Muscle of leg (tissue), 11 donors: ENCODE data around the gene ODAD4. TPM values are rescaled to one million over a fixed set of nuclear protein-coding genes. Genes with fewer than 3 reads are reported as not detected.

ENCODE experiments used
- DNase-seq: peaks from one replicate; pipeline ENCODE4 v3.0.0; 2013
- H3K27ac ChIP-seq: one replicate; pipeline ENCODE4 v1.5.1; 2013; ENCODE audit warnings: mild to moderate bottlenecking, low read length, control low read depth
- H3K27me3 ChIP-seq: one replicate; pipeline ENCODE4 v1.6.1; 2013; ENCODE audit warnings: low read length; ENCODE audit not compliant: control insufficient read depth, insufficient read depth
- H3K36me3 ChIP-seq: one replicate; pipeline ENCODE4 v1.6.1; 2013; ENCODE audit warnings: low read length; ENCODE audit not compliant: control insufficient read depth, insufficient read depth
- H3K4me1 ChIP-seq: one replicate; pipeline ENCODE4 v1.6.1; 2013; ENCODE audit warnings: low read length; ENCODE audit not compliant: control insufficient read depth, insufficient read depth
- H3K4me3 ChIP-seq: one replicate; pipeline ENCODE4 v1.5.1; 2013; ENCODE audit warnings: low read length, control low read depth
- H3K9me3 ChIP-seq: replicated peaks from 2 replicates; pipeline ENCODE4 v1.6.1; 2013; ENCODE audit warnings: low read depth, low read length; ENCODE audit not compliant: control insufficient read depth
- WGBS: methylation state at CpG from one replicate; pipeline ENCODE4 v1.1.5; 2013; ENCODE audit warnings: missing lambda C conversion rate; ENCODE audit not compliant: insufficient coverage; 5-methylcytosine and 5-hydroxymethylcytosine counted together
- polyA plus RNA-seq, 8 donors: library from polyadenylated mRNA; unstranded; fragments of 120-200 nt; gene quantifications; one replicate each; pipeline versions ENCODE4 v1.2.1 to v1.2.3, GENCODE V29; 2013; ENCODE audit warnings: inconsistent platforms in 1 of 8, low replicate concordance in 1 of 8; ENCODE audit not compliant: insufficient read length in 8 of 8, insufficient read depth in 1 of 8
- total RNA-seq: library from RNA; stranded (reverse); fragments of 120-200 nt; gene quantifications from one replicate; pipeline ENCODE4 v1.2.4, GENCODE V29; 2013

Gene ODAD4
- total and polyA plus RNA-seq, 9 donors = 0.44 to 1.9 (median 0.95) TPM

DNA sequence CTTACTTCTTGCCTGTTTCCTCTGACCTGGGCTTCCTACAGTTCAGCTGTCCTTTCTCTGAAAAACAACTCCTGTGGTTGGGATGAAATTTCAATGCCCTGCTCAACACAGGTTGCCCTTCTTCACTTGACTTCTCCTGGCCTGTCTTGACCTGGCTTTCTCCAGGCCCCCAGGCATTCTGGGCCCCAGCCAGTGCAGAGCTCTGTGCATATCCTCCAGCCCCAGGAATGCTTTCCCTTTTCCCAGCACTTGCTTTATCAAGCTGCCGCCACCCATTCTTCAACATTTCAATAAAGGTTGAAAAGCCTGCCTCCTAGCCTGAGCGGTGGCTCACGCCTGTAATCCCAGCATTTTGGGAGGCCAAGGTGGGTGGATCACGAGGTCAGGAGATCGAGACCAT is 10.8 kb downstream of the ODAD4 start:
- 100% methylated on average over 1 of the region's 5 CpGs for WGBS
- Histone ChIP-seq H3K4me1 (no peaks in the 10 kb centered on the region), H3K27me3 (no peaks in the 10 kb centered on the region), H3K36me3 (no peaks in the 10 kb centered on the region), H3K27ac (no peak overlapping the region), H3K4me3 (no peak overlapping the region), H3K9me3 (no peaks in the 10 kb centered on the region)
- no peak for DNase-seq

GRCh38 chr17:41942626-41943373 is 12.4 kb downstream of the ODAD4 start:
- H3K9me3 ChIP-seq = no peaks in the 10 kb centered on the region
- 100% methylated on average over 4 of the region's 8 CpGs for WGBS
- no peaks in the 10 kb centered on the region for H3K36me3 ChIP-seq
- no peak for DNase-seq
- H3K4me3 ChIP-seq = no peak overlapping the region
- H3K27me3 ChIP-seq = no peaks in the 10 kb centered on the region
- H3K27ac ChIP-seq = no peak overlapping the region
- H3K4me1 ChIP-seq = no peaks in the 10 kb centered on the region

DNA sequence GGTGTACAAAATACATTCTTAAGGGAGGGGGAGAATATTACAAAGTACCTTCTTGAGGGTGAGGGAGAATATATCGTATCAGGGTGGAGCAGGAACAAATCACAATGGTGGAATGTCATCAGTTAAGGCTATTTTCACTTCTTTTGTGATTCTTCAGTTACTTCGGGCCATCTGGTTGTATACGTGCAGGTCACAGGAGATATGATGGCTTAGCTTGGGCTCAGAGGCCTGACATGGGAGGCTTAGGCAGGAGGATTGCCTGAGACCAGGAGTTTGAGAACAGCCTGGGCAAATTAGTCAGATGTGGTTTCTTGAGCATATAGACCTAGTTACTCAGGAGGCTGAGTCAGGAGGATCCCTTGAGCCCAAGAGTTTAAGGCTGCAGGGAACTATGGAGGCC is 13.1 kb downstream of the ODAD4 start:
- no peak for DNase-seq
- no peak overlapping the region for H3K4me3 ChIP-seq
- no peaks in the 10 kb centered on the region for H3K27me3 ChIP-seq
- H3K36me3 ChIP-seq = no peaks in the 10 kb centered on the region
- no peaks in the 10 kb centered on the region for H3K4me1 ChIP-seq
- 82% methylated on average over 3 of the region's 3 CpGs for WGBS
- H3K9me3 ChIP-seq = no peaks in the 10 kb centered on the region
- no peak overlapping the region for H3K27ac ChIP-seq

DNA sequence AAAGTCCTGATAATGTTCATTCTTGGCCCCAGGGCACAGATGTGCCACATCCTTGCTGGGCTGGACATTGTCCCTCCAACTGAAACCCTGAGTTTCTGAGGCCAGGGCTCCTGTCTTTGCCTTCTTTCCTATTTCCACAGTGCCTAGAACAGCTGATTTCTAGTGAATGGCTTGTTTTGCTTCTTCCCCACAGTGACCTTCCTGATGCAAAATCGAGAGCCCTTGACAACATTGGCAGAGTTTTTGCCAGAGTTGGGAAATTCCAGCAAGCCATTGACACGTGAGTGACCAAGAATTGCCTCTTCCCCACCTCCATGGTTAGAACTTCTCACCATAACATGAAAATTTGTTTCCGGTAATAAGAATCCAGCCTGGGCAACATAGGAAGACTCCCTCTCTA is 14.5 kb downstream of the ODAD4 start:
- Histone ChIP-seq H3K27ac (no peak overlapping the region), H3K36me3 (no peaks in the 10 kb centered on the region), H3K4me3 (no peak overlapping the region), H3K4me1 (no peaks in the 10 kb centered on the region), H3K9me3 (no peaks in the 10 kb centered on the region), H3K27me3 (no peaks in the 10 kb centered on the region)
- DNase-seq = no peak
- WGBS = 50% methylated on average over 1 of the region's 3 CpGs

- no peak for DNase-seq
- H3K27me3 ChIP-seq = no peaks in the 10 kb centered on the region
- no peak overlapping the region for H3K27ac ChIP-seq
- no peaks in the 10 kb centered on the region for H3K9me3 ChIP-seq
- WGBS = 92% methylated on average over 5 of the region's 11 CpGs
- no peak overlapping the region for H3K4me3 ChIP-seq
- H3K4me1 ChIP-seq = no peaks in the 10 kb centered on the region
- no peaks in the 10 kb centered on the region for H3K36me3 ChIP-seq
Observed at GRCh38 chr17:41948762-41949460, 18.5 kb downstream of the ODAD4 start.

- Histone ChIP-seq H3K4me3 (no peak overlapping the region), H3K27me3 (no peaks in the 10 kb centered on the region), H3K36me3 (no peaks in the 10 kb centered on the region), H3K27ac (no peak overlapping the region), H3K4me1 (peaks cover 4% of the 10 kb centered on the region), H3K9me3 (no peaks in the 10 kb centered on the region)
- no peak for DNase-seq
- no CpG with 5 or more reads among the region's 6 CpGs for WGBS
Observed at GRCh38 chr17:41956522-41956921, 26.1 kb downstream of the ODAD4 start.

DNA sequence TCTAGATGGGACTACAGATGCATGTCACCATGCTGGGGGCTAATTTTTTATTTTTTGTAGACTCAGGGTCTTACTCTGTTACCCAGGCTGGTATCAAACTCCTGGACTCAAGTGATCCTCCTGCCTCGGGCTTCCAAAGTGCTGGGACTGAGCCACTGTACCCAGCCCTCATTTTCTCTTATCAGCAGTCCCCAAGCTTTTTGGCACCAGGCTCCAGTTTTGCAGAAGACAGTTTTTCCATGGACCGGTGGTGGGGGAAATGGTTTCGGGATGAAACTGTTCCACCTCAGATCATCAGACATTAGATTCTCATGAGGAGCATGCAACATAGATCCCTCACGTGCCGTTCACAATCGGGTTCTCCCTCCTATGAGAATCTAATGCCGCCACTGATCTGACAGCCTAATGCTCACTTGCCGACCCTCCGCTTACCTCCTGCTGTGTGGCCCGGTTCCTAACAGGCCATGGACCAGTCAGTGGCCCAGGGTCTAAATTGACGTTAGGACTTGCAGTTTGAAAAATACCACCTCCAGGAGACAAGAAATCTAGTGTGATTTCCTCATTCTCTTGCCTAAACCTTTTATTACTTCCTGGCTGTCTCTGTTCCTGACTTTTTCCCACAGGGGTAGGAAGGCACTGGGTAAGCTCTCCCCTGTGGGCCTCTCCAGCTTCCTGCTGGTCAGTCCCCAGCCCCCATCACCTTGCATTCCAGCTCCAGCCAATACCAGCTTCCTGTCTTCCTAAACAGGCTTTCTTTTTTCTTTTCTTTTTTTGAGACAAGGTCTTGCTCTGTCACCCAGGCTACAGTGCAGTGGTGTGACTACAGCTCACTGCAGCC is 26.8 kb downstream of the ODAD4 start:
- H3K36me3 ChIP-seq = no peaks in the 10 kb centered on the region
- WGBS = 39% methylated on average over 10 of the region's 11 CpGs
- no peak overlapping the region for H3K4me3 ChIP-seq
- no peaks in the 10 kb centered on the region for H3K9me3 ChIP-seq
- no peaks in the 10 kb centered on the region for H3K27me3 ChIP-seq
- H3K27ac ChIP-seq = no peak overlapping the region
- DNase-seq = no peak
- H3K4me1 ChIP-seq = peaks cover 12% of the 10 kb centered on the region

DNA sequence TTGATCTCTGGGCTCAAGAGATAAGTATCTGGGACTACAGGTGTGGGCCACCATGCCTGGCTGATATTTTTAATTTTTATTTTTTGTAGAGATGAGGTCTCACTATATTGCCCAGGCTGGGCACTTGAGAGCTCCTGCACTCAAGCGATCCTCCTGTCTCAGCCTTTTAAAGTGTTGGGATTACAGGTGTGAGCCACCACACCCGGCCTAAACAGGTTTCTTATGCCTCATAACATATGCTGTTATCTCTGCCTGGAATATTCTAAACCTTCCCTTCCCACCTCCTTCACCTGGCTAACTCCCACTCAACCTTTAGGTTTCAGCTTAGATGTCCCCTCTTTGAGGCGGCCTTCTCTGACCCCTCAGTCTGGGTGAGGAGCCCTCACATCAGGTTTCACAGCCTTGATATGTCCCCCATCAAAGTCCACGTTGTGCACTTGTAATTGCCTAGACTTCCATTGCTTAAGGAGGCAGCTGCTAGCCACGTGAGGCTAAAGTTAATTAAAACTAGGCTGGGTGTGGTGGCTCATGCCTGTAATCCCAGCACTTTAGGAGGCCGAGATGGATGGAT is 27.5 kb downstream of the ODAD4 start:
- Histone ChIP-seq H3K36me3 (no peaks in the 10 kb centered on the region), H3K27ac (no peak overlapping the region), H3K4me1 (peaks cover 19% of the 10 kb centered on the region), H3K4me3 (no peak overlapping the region), H3K27me3 (no peaks in the 10 kb centered on the region), H3K9me3 (no peaks in the 10 kb centered on the region)
- DNase-seq = no peak
- 75% methylated on average over 3 of the region's 6 CpGs for WGBS

DNA sequence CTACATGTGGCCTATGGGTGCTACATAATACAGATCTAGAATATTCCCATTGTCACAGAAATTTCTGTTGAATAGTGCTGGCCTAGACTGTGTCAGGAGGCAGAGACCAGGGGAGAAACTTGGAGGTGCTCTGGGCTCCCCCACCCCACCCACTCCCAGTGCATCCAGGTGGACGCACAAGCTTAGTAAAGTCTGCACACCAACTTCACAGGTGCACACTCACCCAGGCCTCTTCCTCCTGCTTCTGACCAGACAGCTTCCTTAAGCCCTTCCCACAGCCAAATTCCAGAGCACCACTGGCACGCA is 28.6 kb downstream of the ODAD4 start:
- no CpG with 5 or more reads among the region's 2 CpGs for WGBS

More for the DNA sequence above, 28.6 kb downstream of the ODAD4 start:
- Histone ChIP-seq H3K4me1 (peaks cover 20% of the 10 kb centered on the region), H3K4me3 (no peak overlapping the region), H3K27ac (no peak overlapping the region), H3K27me3 (no peaks in the 10 kb centered on the region), H3K36me3 (no peaks in the 10 kb centered on the region), H3K9me3 (no peaks in the 10 kb centered on the region)
- DNase-seq = no peak
